RPMI8226 (cell line): ENCODE data around the gene NIPSNAP3A.
"Not testable (repeated sequence)": the region's sequence is repeated elsewhere in the genome, so short reads cannot be mapped to it uniquely, and the experiment has no call there.

Experiments used
- DNase-seq: peaks from one replicate; pipeline ENCODE4 v3.0.0-alpha.2; 2015

The NIPSNAP3A gene

GRCh38 chr9:104747565-104748358 is at the start of gene NIPSNAP3A:
Gene NIPSNAP3A, plus strand, starts transcription at chr9:104747683. Its CDS starts 110 bp downstream, at chr9:104747793.
- peak; percentile 80 for DNase-seq

- DNase-seq, result no peak
These were observed 47.2 kb upstream of the NIPSNAP3A start for GRCh38 chr9:104700306-104700705.

- not testable (repeated sequence) for DNase-seq
These were observed 38.7 kb upstream of the NIPSNAP3A start for GRCh38 chr9:104708737-104709136.

GRCh38 chr9:104711604-104712003 is 35.9 kb upstream of the NIPSNAP3A start:
- DNase-seq, result no peak

GRCh38 chr9:104725014-104725413 is 22.5 kb upstream of the NIPSNAP3A start:
- DNase-seq, result peak; percentile 15

- DNase-seq, result no peak
These were observed 9.0 kb upstream of the NIPSNAP3A start for GRCh38 chr9:104738452-104738851.

GRCh38 chr9:104740621-104741020 is 6.9 kb upstream of the NIPSNAP3A start:
- no peak for DNase-seq

- peak; percentile 44 for DNase-seq
These were observed 4.0 kb upstream of the NIPSNAP3A start for GRCh38 chr9:104743376-104743985.

GRCh38 chr9:104745852-104746251 is 1.6 kb upstream of the NIPSNAP3A start:
- DNase-seq, result no peak

GRCh38 chr9:104746285-104746684 is 1.2 kb upstream of the NIPSNAP3A start:
- no peak for DNase-seq

- DNase-seq, result no peak
These were observed 685 bp upstream of the NIPSNAP3A start for GRCh38 chr9:104746798-104747197.

GRCh38 chr9:104747245-104747564 is 278 bp upstream of the NIPSNAP3A start:
- DNase-seq, result no peak

GRCh38 chr9:104748359-104749031 is 1.0 kb downstream of the NIPSNAP3A start:
- DNase-seq, result no peak

GRCh38 chr9:104750185-104750767 is 2.8 kb downstream of the NIPSNAP3A start:
- no peak for DNase-seq

GRCh38 chr9:104758974-104759373 is 11.5 kb downstream of the NIPSNAP3A start:
- DNase-seq, result no peak

GRCh38 chr9:104765138-104765537 is 17.7 kb downstream of the NIPSNAP3A start:
- DNase-seq, result no peak

- DNase-seq, result no peak
These were observed 18.5 kb downstream of the NIPSNAP3A start for GRCh38 chr9:104766025-104766424.

GRCh38 chr9:104767507-104767906 is 20.0 kb downstream of the NIPSNAP3A start:
- DNase-seq, result no peak

GRCh38 chr9:104769029-104769428 is 21.5 kb downstream of the NIPSNAP3A start:
- DNase-seq, result not testable (repeated sequence)

GRCh38 chr9:104769655-104770054 is 22.2 kb downstream of the NIPSNAP3A start:
- DNase-seq, result no peak

- peak; percentile 28 for DNase-seq
These were observed 25.4 kb downstream of the NIPSNAP3A start for GRCh38 chr9:104772714-104773510.

GRCh38 chr9:104774132-104774531 is 26.6 kb downstream of the NIPSNAP3A start:
- DNase-seq, result no peak
